Endothelial cell of umbilical vein (primary cell): ENCODE results near the gene DLGAP1.

Source experiments
- FOS ChIP-seq: IDR thresholded peaks from 2 replicates; pipeline ENCODE4 v1.6.1; 2011; ENCODE audit warnings: mild to moderate bottlenecking, low read length, moderate library complexity, borderline replicate concordance; ENCODE audit not compliant: insufficient read depth
- JUN ChIP-seq: IDR thresholded peaks from 2 replicates; pipeline ENCODE4 v1.6.1; 2011; ENCODE audit warnings: borderline replicate concordance, low read depth; ENCODE audit not compliant: insufficient read length, insufficient read depth
- POLR2A ChIP-seq: IDR thresholded peaks from 2 replicates; pipeline ENCODE4 v1.6.1; 2012; ENCODE audit warnings: low read depth, mild to moderate bottlenecking, control low read depth, low read length
- POLR2AphosphoS5 ChIP-seq: IDR thresholded peaks from 2 replicates; pipeline ENCODE4 v1.6.1; 2012; ENCODE audit warnings: low read depth, mild to moderate bottlenecking, control low read depth, low read length, moderate library complexity; ENCODE audit not compliant: insufficient read depth
- TF ChIP-seq, protein P1 (sequence below), 2 donors: IDR thresholded peaks; 1 replicate in 1 of 2; 2 replicates in 1 of 2; pipeline ENCODE4 v1.5.1; 2011; ENCODE audit warnings: low read length in 2 of 2, mild to moderate bottlenecking in 2 of 2, moderate library complexity in 2 of 2, control low read depth in 1 of 2, inconsistent platforms in 1 of 2, low read depth in 1 of 2; ENCODE audit not compliant: insufficient read depth in 1 of 2; ENCODE audit errors: extremely low read depth in 1 of 2
- TF ChIP-seq, protein P2 (sequence below): IDR thresholded peaks from 2 replicates; pipeline ENCODE4 v1.6.1; 2011; ENCODE audit not compliant: insufficient read depth, insufficient read length

DNA sequence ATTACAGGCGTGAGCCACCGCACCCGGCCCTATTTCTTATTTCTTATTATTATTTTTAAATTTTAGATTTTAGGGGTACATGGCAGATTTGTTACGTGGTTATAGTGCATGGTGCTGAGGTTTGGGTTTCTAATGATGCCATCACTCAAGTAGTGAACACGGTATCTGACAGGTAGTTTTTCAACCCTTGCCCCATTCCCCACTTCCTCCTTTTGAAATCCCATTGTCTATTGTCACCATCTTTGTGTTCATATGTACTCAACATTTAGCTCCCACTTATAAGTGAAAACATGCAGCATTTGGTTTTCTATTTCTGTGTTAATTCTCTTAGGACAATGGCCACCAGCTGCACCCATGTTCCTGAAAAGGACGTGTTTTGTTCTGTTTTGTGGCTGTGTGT lies 965.6 kb downstream of the DLGAP1 start:
- TF ChIP-seq, protein P1, sequence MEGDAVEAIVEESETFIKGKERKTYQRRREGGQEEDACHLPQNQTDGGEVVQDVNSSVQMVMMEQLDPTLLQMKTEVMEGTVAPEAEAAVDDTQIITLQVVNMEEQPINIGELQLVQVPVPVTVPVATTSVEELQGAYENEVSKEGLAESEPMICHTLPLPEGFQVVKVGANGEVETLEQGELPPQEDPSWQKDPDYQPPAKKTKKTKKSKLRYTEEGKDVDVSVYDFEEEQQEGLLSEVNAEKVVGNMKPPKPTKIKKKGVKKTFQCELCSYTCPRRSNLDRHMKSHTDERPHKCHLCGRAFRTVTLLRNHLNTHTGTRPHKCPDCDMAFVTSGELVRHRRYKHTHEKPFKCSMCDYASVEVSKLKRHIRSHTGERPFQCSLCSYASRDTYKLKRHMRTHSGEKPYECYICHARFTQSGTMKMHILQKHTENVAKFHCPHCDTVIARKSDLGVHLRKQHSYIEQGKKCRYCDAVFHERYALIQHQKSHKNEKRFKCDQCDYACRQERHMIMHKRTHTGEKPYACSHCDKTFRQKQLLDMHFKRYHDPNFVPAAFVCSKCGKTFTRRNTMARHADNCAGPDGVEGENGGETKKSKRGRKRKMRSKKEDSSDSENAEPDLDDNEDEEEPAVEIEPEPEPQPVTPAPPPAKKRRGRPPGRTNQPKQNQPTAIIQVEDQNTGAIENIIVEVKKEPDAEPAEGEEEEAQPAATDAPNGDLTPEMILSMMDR (IDR thresholded peaks at IDR 0.05; ENCODE audit: extremely low read depth in 1 of 2, insufficient read depth in 1 of 2, low read depth in 1 of 2, low read length in 2 of 2), result no peak
- TF ChIP-seq POLR2A (no peak), FOS (no peak), POLR2AphosphoS5 (no peak), JUN (no peak)
- TF ChIP-seq, protein P2, sequence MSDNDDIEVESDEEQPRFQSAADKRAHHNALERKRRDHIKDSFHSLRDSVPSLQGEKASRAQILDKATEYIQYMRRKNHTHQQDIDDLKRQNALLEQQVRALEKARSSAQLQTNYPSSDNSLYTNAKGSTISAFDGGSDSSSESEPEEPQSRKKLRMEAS, result no peak
